Subcutaneous abdominal adipose tissue (tissue), 5 donors: ENCODE measurements around the gene FPR1.

Source experiments
- H3K27ac ChIP-seq: one replicate; pipeline ENCODE4 v1.7.0; 2013; ENCODE audit warnings: low read depth, mild to moderate bottlenecking, inconsistent platforms, low read length, moderate library complexity
- H3K27me3 ChIP-seq, 5 donors: one replicate each; pipeline ENCODE4 v1.7.0; 2013; ENCODE audit warnings: low read length in 5 of 5, inconsistent platforms in 1 of 5; ENCODE audit not compliant: control insufficient read depth in 5 of 5, insufficient read depth in 4 of 5
- H3K36me3 ChIP-seq, 5 donors: one replicate each; pipeline ENCODE4 v1.7.0; 2013; ENCODE audit warnings: low read length in 5 of 5; ENCODE audit not compliant: control insufficient read depth in 5 of 5, insufficient read depth in 5 of 5
- H3K4me1 ChIP-seq, 5 donors: one replicate each; pipeline ENCODE4 v1.7.0; 2013; ENCODE audit warnings: low read length in 5 of 5, mild to moderate bottlenecking in 3 of 5, moderate library complexity in 1 of 5; ENCODE audit not compliant: control insufficient read depth in 5 of 5, insufficient read depth in 5 of 5
- H3K4me3 ChIP-seq, 5 donors: one replicate each; pipeline ENCODE4 v1.7.0; 2013; ENCODE audit warnings: low read length in 5 of 5, low read depth in 1 of 5
- H3K9ac ChIP-seq, 5 donors: one replicate each; pipeline ENCODE4 v1.7.0; 2013; ENCODE audit warnings: low read length in 5 of 5, mild to moderate bottlenecking in 4 of 5, moderate library complexity in 3 of 5
- H3K9me3 ChIP-seq, 5 donors: one replicate each; pipeline ENCODE4 v1.7.0; 2013; ENCODE audit warnings: low read length in 5 of 5; ENCODE audit not compliant: control insufficient read depth in 5 of 5
- donor health status: healthy.
- donor health status: healthy.
- donor health status: healthy.
- donor health status: healthy.
- donor health status: healthy.

The FPR1 gene

DNA sequence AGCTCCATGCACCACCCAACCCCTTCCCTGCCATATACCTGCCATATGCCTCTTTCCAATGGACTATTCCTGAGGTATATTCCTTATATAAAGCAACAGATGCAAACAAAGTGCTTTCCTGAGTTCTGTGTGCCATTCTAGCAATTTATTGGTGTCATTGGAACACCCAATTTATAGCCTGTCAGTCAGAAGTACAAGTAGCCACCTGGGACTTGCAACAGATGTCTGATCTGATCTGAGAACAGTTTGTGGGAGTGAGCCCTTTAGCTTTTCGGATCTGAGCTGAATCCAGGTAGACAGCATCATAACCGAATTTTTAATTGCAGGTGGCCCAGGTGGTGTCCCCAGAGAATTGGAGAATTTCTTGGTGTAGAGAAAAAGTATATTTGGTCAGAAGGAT lies 42.3 kb upstream of the FPR1 start:
- H3K36me3 ChIP-seq, result no peaks in the 10 kb centered on the region
- H3K9me3 ChIP-seq, result peaks cover 0 to 5% (median 0%) of the 10 kb centered on the region in 5 donors
- H3K27me3 ChIP-seq, result peaks cover 0 to 12% (median 6%) of the 10 kb centered on the region in 5 donors
- peaks cover under 1 to 9% (median 6%) of the 10 kb centered on the region in 5 donors for H3K4me1 ChIP-seq
- no peak overlapping the region for H3K27ac ChIP-seq
- H3K9ac ChIP-seq, result no peak overlapping the region
- H3K4me3 ChIP-seq, result no peak overlapping the region

DNA sequence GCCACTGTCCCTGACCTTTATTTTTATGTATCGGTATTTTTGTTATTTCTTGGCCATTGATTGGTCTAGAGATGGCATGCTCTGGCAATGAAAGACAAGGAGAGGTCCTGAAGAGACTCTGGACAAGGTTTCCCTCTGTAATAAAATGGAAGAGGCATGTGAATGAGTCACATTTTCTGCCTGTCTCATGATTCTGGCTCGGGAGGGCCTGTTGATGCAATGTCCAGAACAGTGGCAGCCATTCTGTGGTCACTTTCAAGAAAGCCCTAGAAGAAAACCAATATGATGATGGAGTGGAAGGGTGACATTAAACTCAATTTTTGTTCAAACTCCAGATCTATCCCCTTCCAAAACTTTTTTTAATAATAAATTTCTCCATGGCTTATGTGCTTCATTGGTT lies 41.3 kb upstream of the FPR1 start:
- H3K9ac ChIP-seq, result no peak overlapping the region
- no peak overlapping the region for H3K4me3 ChIP-seq
- peaks cover 0 to 12% (median 6%) of the 10 kb centered on the region in 5 donors for H3K27me3 ChIP-seq
- peaks cover 0 to 12% (median 4%) of the 10 kb centered on the region in 5 donors for H3K4me1 ChIP-seq
- no peak overlapping the region for H3K27ac ChIP-seq
- H3K9me3 ChIP-seq, result peaks cover 0 to 5% (median 0%) of the 10 kb centered on the region in 5 donors
- H3K36me3 ChIP-seq, result no peaks in the 10 kb centered on the region

DNA sequence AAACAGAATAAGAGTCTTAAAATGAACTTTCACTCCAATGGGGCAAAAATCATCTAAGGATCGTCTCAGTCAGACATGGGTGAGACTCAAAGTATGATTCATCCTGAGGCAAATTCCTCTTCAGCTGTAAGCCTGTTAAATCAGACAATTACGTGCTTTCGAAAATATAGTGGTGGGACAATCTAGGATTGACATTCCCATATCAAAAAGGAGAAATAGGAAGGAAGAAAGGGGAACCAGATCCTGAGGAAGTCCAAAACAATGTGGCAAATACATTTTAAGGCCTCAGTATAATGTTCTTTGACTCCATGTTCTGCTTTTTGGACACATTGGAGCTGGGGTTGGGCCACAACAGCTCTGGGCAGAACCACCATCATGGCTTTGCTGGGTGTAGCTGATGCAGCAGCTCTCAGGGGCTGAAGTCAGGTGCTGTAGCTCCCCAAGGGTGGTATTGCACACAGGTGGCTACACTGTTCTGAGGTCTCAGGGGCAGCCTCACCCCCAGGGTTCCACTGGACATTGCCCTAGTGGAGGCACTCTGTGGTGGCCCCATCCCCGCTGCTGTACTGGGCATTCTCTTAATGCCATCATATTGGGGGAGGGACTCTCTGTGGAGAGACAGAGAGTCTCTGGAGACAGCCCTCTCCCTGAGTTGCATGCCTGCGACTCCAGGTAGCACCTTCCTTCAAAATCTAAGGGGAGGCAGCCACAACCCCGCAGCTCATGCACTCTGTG lies 37.5 kb upstream of the FPR1 start:
- Histone ChIP-seq H3K36me3 (no peaks in the 10 kb centered on the region), H3K27ac (no peak overlapping the region), H3K4me1 (peaks cover 0 to 18% (median 4%) of the 10 kb centered on the region in 5 donors), H3K9ac (no peak overlapping the region), H3K9me3 (peaks cover 0 to 5% (median 0%) of the 10 kb centered on the region in 5 donors), H3K4me3 (no peak overlapping the region), H3K27me3 (peaks cover 0 to 6% (median 0%) of the 10 kb centered on the region in 5 donors)

GRCh38 chr19:51788029-51788428 lies 36.4 kb upstream of the FPR1 start:
- no peak overlapping the region for H3K9ac ChIP-seq
- H3K36me3 ChIP-seq, result no peaks in the 10 kb centered on the region
- peaks cover 0 to 6% (median 0%) of the 10 kb centered on the region in 5 donors for H3K27me3 ChIP-seq
- peaks cover 0 to 4% (median 0%) of the 10 kb centered on the region in 5 donors for H3K9me3 ChIP-seq
- no peak overlapping the region for H3K27ac ChIP-seq
- no peak overlapping the region for H3K4me3 ChIP-seq
- peaks cover 0 to 19% (median 4%) of the 10 kb centered on the region in 5 donors for H3K4me1 ChIP-seq

GRCh38 chr19:51786646-51787494 lies 35.2 kb upstream of the FPR1 start:
- Histone ChIP-seq H3K27me3 (peaks cover 0 to 6% (median 0%) of the 10 kb centered on the region in 5 donors), H3K4me1 (peaks cover 0 to 19% (median 4%) of the 10 kb centered on the region in 5 donors), H3K9ac (no peak overlapping the region), H3K9me3 (no peaks in the 10 kb centered on the region), H3K36me3 (no peaks in the 10 kb centered on the region), H3K27ac (no peak overlapping the region), H3K4me3 (no peak overlapping the region)

DNA sequence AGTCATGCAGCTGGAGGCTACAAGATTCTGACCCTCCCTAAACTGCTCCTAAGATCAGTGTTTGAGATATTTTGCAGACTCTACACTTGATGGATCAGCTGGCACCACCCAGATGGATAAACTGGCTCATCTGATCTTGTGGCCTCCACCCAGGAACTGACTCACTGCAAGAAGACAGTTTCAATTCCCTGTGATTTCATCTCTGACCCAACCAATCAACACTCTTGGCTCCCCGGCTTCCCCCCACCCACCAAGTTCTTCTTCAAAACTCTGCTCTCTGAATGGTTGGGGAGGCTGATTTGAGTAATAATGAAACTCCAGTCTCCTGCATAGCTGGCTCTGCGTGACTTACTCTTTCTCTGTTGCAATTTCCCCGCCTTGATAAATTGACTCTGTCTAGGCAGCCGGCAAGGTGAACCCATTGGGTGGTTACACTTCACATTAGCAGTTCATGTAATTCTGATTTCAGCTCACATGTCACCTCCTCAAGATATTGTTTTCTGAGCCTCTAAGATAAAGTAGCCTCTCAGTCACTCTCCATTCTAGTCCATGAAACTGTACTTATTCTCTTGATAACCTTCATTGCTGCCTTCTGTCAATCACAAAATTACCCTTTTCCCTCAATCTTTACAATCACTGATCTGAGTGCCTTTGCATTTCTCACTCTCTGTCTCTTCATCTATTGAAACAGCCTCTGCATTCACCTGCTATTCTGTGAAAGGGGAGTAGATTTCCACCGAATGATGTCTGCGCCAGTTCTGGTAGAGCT lies 33.4 kb upstream of the FPR1 start:
- peak overlapping the region; percentile 19 for H3K27ac ChIP-seq
- H3K4me3 ChIP-seq, result peak overlapping the region in 1 of 5 donors; percentile 33
- peaks cover 0 to 25% (median 4%) of the 10 kb centered on the region in 5 donors for H3K4me1 ChIP-seq
- no peak overlapping the region for H3K9ac ChIP-seq
- no peaks in the 10 kb centered on the region for H3K9me3 ChIP-seq
- H3K27me3 ChIP-seq, result peaks cover 0 to 12% (median 6%) of the 10 kb centered on the region in 5 donors
- H3K36me3 ChIP-seq, result no peaks in the 10 kb centered on the region

- Histone ChIP-seq H3K9me3 (no peaks in the 10 kb centered on the region), H3K9ac (no peak overlapping the region), H3K36me3 (no peaks in the 10 kb centered on the region), H3K27me3 (peaks cover 0 to 15% (median 1%) of the 10 kb centered on the region in 5 donors), H3K27ac (no peak overlapping the region), H3K4me3 (no peak overlapping the region), H3K4me1 (peaks cover 0 to 18% (median 2%) of the 10 kb centered on the region in 5 donors)
Measured at GRCh38 chr19:51784109-51784785, 32.6 kb upstream of the FPR1 start.

DNA sequence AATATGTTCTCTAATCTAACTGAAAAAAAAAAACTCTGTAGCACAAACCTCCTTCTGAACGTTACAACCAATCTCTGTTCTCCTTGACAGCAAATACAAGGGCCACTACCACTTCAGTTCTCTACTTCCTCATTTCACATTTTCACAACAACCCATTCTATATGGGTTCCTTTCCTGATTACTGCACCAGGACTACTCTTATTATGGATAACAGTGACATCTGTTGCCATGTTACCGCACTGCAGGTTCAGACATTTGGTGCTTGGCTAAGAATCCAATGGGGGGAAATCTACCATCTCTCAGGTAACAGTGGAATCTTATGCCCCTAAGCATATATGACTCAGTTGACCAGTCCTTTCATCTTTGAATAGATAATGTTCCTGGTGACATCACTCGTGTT lies 31.7 kb upstream of the FPR1 start:
- Histone ChIP-seq H3K9me3 (no peaks in the 10 kb centered on the region), H3K9ac (no peak overlapping the region), H3K4me3 (no peak overlapping the region), H3K27ac (no peak overlapping the region), H3K4me1 (peaks cover 0 to 14% (median 0%) of the 10 kb centered on the region in 5 donors), H3K27me3 (peaks cover 0 to 15% (median 0%) of the 10 kb centered on the region in 5 donors), H3K36me3 (no peaks in the 10 kb centered on the region)

- no peak overlapping the region for H3K4me3 ChIP-seq
- no peak overlapping the region for H3K9ac ChIP-seq
- peaks cover 0 to 21% (median 3%) of the 10 kb centered on the region in 5 donors for H3K4me1 ChIP-seq
- no peaks in the 10 kb centered on the region for H3K9me3 ChIP-seq
- H3K36me3 ChIP-seq, result no peaks in the 10 kb centered on the region
- H3K27ac ChIP-seq, result no peak overlapping the region
- H3K27me3 ChIP-seq, result peaks cover 0 to 15% (median 0%) of the 10 kb centered on the region in 5 donors
Measured at GRCh38 chr19:51781999-51782398, 30.3 kb upstream of the FPR1 start.
